ENCODE results near the gene CXXC4.
A peak's percentile ranks its signal among the peaks of the same experiment; 100 is the strongest.

The CXXC4 gene

GRCh38 chr4:104494185-104494584 is 509 bp downstream of the CXXC4 start:
- Mint-ChIP-seq H3K9me3 (no peaks in the 10 kb centered on the region), H3K36me3 (no peaks in the 10 kb centered on the region), H3K4me3 (no peak overlapping the region)

GRCh38 chr4:104493081-104493831 is 1.4 kb downstream of the CXXC4 start:
- H3K27ac Mint-ChIP-seq = no peak overlapping the region
- H3K27me3 Mint-ChIP-seq = peaks cover 47 to 68% of the 10 kb centered on the region in 2 donors
- no peaks in the 10 kb centered on the region for H3K9me3 Mint-ChIP-seq
- DNase-seq (no peak), ATAC-seq (replicated peaks) (no peak)
- no peak overlapping the region for H3K4me3 Mint-ChIP-seq
- no peaks in the 10 kb centered on the region for H3K36me3 Mint-ChIP-seq
- H3K4me1 Mint-ChIP-seq = peaks cover 21 to 44% of the 10 kb centered on the region in 2 donors

More at GRCh38 chr4:104494185-104494584, 509 bp downstream of the CXXC4 start:
- Mint-ChIP-seq H3K27me3 (peaks cover 47 to 71% of the 10 kb centered on the region in 2 donors), H3K27ac (no peak overlapping the region), H3K4me1 (peaks cover 21 to 44% of the 10 kb centered on the region in 2 donors)
- DNase-seq = no peak
- no peak for ATAC-seq (replicated peaks)

GRCh38 chr4:104492183-104492771 is 2.4 kb downstream of the CXXC4 start:
- H3K9me3 Mint-ChIP-seq = no peaks in the 10 kb centered on the region
- H3K27me3 Mint-ChIP-seq = peaks cover 49 to 68% of the 10 kb centered on the region in 2 donors
- no peaks in the 10 kb centered on the region for H3K36me3 Mint-ChIP-seq
- DNase-seq (no peak), ATAC-seq (replicated peaks) (no peak)
- no peak overlapping the region for H3K4me3 Mint-ChIP-seq
- H3K4me1 Mint-ChIP-seq = peaks cover 21 to 44% of the 10 kb centered on the region in 2 donors
- no peak overlapping the region for H3K27ac Mint-ChIP-seq

GRCh38 chr4:104491481-104492182 is 3.1 kb downstream of the CXXC4 start:
- H3K4me1 Mint-ChIP-seq = peaks cover 21 to 44% of the 10 kb centered on the region in 2 donors
- H3K9me3 Mint-ChIP-seq = no peaks in the 10 kb centered on the region
- ATAC-seq (replicated peaks) (peak; percentile 26 to 31), DNase-seq (no peak)
- no peaks in the 10 kb centered on the region for H3K36me3 Mint-ChIP-seq
- peak overlapping the region; percentile 77 to 85 for H3K4me3 Mint-ChIP-seq
- peaks cover 49 to 72% of the 10 kb centered on the region in 2 donors for H3K27me3 Mint-ChIP-seq
- H3K27ac Mint-ChIP-seq = peak overlapping the region; percentile 37

GRCh38 chr4:104490770-104491480 is 3.8 kb downstream of the CXXC4 start:
- peaks cover 49 to 72% of the 10 kb centered on the region in 2 donors for H3K27me3 Mint-ChIP-seq
- H3K9me3 Mint-ChIP-seq = no peaks in the 10 kb centered on the region

DNA sequence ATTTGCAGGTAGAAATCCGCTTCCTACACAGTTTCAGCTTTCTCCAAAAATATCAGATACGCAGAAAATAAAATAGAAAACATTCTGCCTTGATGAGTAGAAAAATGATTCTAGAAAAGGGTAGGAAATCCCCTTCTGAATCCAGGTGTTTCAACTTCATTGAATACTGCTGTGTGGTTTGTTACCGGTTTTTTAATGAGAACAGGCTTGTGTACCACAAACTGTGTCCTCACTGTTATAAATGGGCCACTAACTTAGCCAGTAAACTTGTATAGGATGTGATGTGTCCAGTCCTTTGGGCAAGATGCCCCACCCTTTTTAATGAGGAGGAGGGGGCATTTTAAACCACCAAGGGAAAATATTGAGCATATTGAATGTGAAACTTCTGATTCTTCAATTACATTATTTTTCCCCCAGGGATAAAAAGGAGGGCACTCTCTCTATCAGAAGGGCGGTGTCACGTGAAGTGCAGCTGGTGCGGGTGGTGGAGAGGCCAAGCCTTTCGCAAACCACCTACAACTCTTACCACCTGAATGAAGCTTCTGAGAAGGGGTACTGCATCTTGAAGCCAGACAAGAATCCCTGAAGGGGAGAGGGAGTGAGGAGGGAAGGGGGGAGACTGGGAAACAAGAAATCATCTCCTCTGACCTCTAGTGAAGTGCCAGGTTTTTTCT is 4.5 kb downstream of the CXXC4 start:
- DNase-seq = no peak
- H3K4me3 Mint-ChIP-seq = peak overlapping the region; percentile 79 to 80
- no peaks in the 10 kb centered on the region for H3K36me3 Mint-ChIP-seq
- H3K27me3 Mint-ChIP-seq = peaks cover 43 to 67% of the 10 kb centered on the region in 2 donors
- peaks cover 20 to 38% of the 10 kb centered on the region in 2 donors for H3K4me1 Mint-ChIP-seq
- ATAC-seq (replicated peaks) = peak; percentile 70 to 71
- H3K9me3 Mint-ChIP-seq = no peaks in the 10 kb centered on the region
- H3K27ac Mint-ChIP-seq = no peak overlapping the region

More at GRCh38 chr4:104490770-104491480, 3.8 kb downstream of the CXXC4 start:
- H3K4me1 Mint-ChIP-seq = peaks cover 21 to 44% of the 10 kb centered on the region in 2 donors
- peak overlapping the region; percentile 79 to 85 for H3K4me3 Mint-ChIP-seq
- peak; percentile 6 for DNase-seq
- H3K36me3 Mint-ChIP-seq = no peaks in the 10 kb centered on the region
- no peak overlapping the region for H3K27ac Mint-ChIP-seq
- ATAC-seq (replicated peaks) = peak; percentile 29 to 40

DNA sequence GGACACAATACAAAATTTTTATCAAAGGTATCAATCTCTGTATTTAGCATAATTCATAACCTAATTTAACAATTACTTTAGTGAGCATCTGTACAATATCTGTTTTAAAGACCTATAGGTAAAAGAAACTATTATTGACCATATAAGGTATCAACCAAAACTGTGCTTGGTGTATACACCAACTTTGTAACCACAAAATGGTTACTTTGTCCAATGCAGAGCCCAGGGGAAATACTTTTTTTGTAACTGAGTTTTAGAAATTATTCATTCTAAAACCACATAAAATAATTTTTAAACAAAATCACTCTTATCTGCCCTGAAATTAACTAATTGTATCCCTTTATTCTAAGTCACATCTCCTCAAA is 5.0 kb downstream of the CXXC4 start:
- DNase-seq (no peak), ATAC-seq (replicated peaks) (peak in 1 of 2 donors; percentile 50)
- no peak overlapping the region for H3K27ac Mint-ChIP-seq
- H3K9me3 Mint-ChIP-seq = no peaks in the 10 kb centered on the region
- no peaks in the 10 kb centered on the region for H3K36me3 Mint-ChIP-seq
- peaks cover 38 to 62% of the 10 kb centered on the region in 2 donors for H3K27me3 Mint-ChIP-seq
- H3K4me3 Mint-ChIP-seq = no peak overlapping the region
- H3K4me1 Mint-ChIP-seq = peaks cover 17 to 33% of the 10 kb centered on the region in 2 donors

DNA sequence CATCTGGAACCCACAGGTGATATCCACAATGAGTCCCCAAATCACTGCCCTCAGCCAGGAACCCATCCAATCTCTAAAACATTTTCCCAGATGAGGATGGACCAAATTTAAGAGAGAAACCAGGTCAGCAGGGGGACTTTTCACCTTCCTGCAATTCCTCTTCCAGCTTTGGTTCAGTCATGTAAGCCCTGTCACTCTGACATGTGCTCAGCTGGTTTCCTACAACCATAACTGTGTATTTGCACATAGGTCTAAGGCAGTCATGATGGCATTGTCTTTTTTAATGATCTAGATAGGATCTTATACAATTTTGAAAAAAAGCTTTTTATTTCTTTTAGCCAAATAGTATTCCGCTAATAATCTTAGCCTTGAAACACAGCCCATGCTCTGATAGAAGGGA is 6.5 kb downstream of the CXXC4 start:
- Mint-ChIP-seq H3K27ac (no peak overlapping the region), H3K4me3 (no peak overlapping the region), H3K27me3 (peaks cover 29 to 50% of the 10 kb centered on the region in 2 donors), H3K36me3 (no peaks in the 10 kb centered on the region), H3K9me3 (no peaks in the 10 kb centered on the region), H3K4me1 (peaks cover 15 to 28% of the 10 kb centered on the region in 2 donors)
- DNase-seq = no peak
- ATAC-seq (replicated peaks) = no peak

DNA sequence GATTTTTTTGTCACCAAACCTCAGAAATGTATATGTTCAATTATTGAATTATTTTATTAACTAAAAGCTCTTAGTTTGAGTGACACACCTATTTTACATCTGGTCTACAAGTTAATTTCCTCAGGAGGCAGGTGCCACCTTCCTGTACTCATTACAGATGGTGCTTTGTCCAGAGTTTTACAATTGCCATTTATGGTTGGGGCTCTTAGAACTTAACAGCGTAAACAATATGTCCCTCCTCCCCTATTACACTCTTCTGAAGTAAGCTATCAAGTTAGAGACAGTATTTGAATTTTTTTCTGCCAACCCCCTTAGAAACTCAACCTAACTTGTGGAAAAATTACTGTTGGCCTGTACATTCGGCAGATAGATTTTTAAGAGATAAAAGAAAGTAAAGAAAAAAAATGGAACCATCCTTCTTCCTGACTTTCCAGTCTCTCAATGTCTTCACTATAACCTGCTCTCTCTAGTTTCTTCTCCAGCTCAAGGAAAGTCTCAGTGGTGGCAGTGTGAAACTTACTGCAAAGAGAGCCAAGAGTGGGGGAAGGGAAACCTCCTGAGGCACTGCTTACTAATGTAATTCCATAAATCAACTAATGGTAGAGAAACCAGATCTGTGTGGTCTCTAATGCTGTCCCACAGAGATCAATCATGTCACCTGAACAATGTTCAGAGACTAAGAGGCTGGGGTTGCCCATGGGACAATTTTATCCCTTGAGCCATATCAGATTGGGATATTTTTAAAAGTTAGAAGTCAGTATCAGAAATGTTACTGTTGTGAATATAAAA is 7.8 kb downstream of the CXXC4 start:
- peaks cover 12 to 21% of the 10 kb centered on the region in 2 donors for H3K4me1 Mint-ChIP-seq
- H3K27me3 Mint-ChIP-seq = peaks cover 20 to 39% of the 10 kb centered on the region in 2 donors
- H3K4me3 Mint-ChIP-seq = no peak overlapping the region
- no peaks in the 10 kb centered on the region for H3K9me3 Mint-ChIP-seq
- H3K36me3 Mint-ChIP-seq = no peaks in the 10 kb centered on the region
- no peak for ATAC-seq (replicated peaks)
- DNase-seq = no peak
- H3K27ac Mint-ChIP-seq = no peak overlapping the region

DNA sequence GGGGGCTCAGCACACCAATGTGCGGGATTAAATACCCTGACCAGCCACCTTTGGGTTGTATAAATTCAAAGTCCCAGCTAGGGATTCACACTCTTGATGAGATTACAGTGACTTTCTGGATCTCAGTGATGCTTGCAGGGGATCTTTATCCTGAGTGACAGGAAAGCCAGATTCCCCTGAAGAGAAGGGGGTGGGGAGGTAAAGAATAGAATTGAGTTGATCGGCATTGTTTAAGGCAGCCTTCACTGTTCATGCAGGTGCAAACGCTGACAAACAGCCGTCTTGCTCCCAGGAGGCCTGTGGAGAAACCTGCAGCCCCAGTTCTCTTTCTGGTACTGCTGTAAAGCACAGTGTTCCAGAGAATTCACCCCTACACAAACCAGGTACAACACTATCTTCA is 19.0 kb downstream of the CXXC4 start:
- no peak overlapping the region for H3K27ac Mint-ChIP-seq
- H3K36me3 Mint-ChIP-seq = no peaks in the 10 kb centered on the region
- H3K9me3 Mint-ChIP-seq = no peaks in the 10 kb centered on the region
- H3K4me3 Mint-ChIP-seq = no peak overlapping the region
- ATAC-seq (replicated peaks) (no peak), DNase-seq (no peak)
- H3K27me3 Mint-ChIP-seq = peaks cover 0 to 1% of the 10 kb centered on the region in 2 donors
- no peaks in the 10 kb centered on the region for H3K4me1 Mint-ChIP-seq

DNA sequence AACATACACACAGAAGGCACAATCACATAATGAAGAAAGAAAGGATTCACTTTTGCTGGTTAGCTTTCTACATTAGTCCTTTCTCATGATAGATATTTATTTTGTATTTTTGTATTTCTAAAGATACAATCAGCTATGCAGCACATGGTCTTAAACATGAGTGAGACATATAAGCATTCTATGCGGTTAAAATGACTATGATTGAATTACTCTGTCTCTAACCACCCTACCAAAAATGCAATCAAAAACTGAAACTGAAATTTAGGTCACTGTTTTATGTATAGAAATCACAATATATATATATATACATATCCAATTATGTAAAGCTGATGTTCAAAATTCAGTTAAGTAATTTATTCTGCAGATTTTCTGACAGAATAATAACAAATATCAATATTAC is 21.9 kb downstream of the CXXC4 start:
- Mint-ChIP-seq H3K36me3 (no peaks in the 10 kb centered on the region), H3K27ac (no peak overlapping the region), H3K4me3 (no peak overlapping the region), H3K9me3 (no peaks in the 10 kb centered on the region), H3K27me3 (no peaks in the 10 kb centered on the region), H3K4me1 (no peaks in the 10 kb centered on the region)
- ATAC-seq (replicated peaks) (no peak), DNase-seq (no peak)

GRCh38 chr4:104470770-104471169 is 23.9 kb downstream of the CXXC4 start:
- no peaks in the 10 kb centered on the region for H3K4me1 Mint-ChIP-seq
- H3K4me3 Mint-ChIP-seq = no peak overlapping the region
- H3K36me3 Mint-ChIP-seq = no peaks in the 10 kb centered on the region
- no peak overlapping the region for H3K27ac Mint-ChIP-seq
- DNase-seq (no peak), ATAC-seq (replicated peaks) (no peak)
- no peaks in the 10 kb centered on the region for H3K9me3 Mint-ChIP-seq
- no peaks in the 10 kb centered on the region for H3K27me3 Mint-ChIP-seq

DNA sequence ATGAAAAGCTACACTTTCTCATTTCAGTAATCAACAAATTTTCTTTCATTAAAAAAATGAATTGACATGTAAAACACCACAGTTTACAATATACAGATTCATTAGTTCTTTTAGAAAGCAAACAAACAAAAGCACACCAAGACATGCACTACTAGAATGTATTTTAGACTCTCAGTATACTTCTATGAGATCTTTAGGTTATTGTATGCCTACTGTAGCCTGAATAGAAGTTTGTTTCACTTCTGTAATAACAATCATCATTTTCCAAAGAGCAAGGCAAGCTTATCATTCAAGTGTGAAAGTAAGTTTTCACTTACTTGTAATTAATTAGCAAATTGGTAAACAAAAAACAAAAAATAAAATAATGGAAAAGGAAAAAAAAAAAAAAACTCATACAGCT is 24.9 kb downstream of the CXXC4 start:
- H3K4me1 Mint-ChIP-seq = no peaks in the 10 kb centered on the region
- ATAC-seq (replicated peaks) (no peak), DNase-seq (no peak)
- no peak overlapping the region for H3K27ac Mint-ChIP-seq
- H3K36me3 Mint-ChIP-seq = no peaks in the 10 kb centered on the region
- H3K9me3 Mint-ChIP-seq = no peaks in the 10 kb centered on the region
- H3K27me3 Mint-ChIP-seq = no peaks in the 10 kb centered on the region
- no peak overlapping the region for H3K4me3 Mint-ChIP-seq

All from stimulated activated naive B cell treated with anti-CD40 and anti-IgM and Interleukin-4, amounts not matched to agents 10 μg/mL and 1 μg/mL and 100 μg/mL, for 72 hours (primary cell).